Thoracic aorta (tissue), 2 donors: ENCODE results near the gene SDK1. TPM values are rescaled to one million over a fixed set of nuclear protein-coding genes. Genes with fewer than 3 reads are reported as not detected.
"Not testable (repeated sequence)": the region's sequence is repeated elsewhere in the genome, so short reads cannot be mapped to it uniquely, and the experiment has no call there.

Experiments
- ATAC-seq: fragments of 150-250 bp; one replicate; pipeline ENCODE4 v1.8.0; 2017; ENCODE audit warnings: low read depth; ENCODE audit not compliant: insufficient number of reproducible peaks, low FRiP score
- DNase-seq: peaks from one replicate; pipeline ENCODE4 v3.0.0-alpha.2; 2020; ENCODE audit warnings: low spot score
- H3K27ac ChIP-seq, 2 donors: fragments of 200-600 bp; sonication (generic); 1 replicate in 1 of 2; 2 replicates in 1 of 2; pipeline ENCODE4 v1.5.1; 2016; ENCODE audit warnings: mild to moderate bottlenecking in 2 of 2, moderate library complexity in 2 of 2
- H3K27me3 ChIP-seq: fragments of 200-600 bp; sonication (generic); replicated peaks from 2 replicates; pipeline ENCODE4 v1.6.0; 2016; ENCODE audit warnings: mild to moderate bottlenecking; ENCODE audit not compliant: insufficient read depth
- H3K36me3 ChIP-seq: fragments of 200-600 bp; sonication (generic); one replicate; pipeline ENCODE4 v1.5.1; 2016
- H3K4me1 ChIP-seq, 2 donors: fragments of 200-600 bp; sonication (generic); 1 replicate in 1 of 2; 2 replicates in 1 of 2; pipeline versions ENCODE4 v1.5.1 to v1.6.0; 2016; ENCODE audit warnings: low read depth in 2 of 2, mild to moderate bottlenecking in 1 of 2; ENCODE audit not compliant: control insufficient read depth in 1 of 2
- H3K4me3 ChIP-seq: fragments of 200-600 bp; sonication (generic); 2 replicates; pipeline ENCODE4 v1.5.1; 2016; ENCODE audit warnings: mild to moderate bottlenecking
- H3K9me3 ChIP-seq: fragments of 200-600 bp; sonication (generic); 2 replicates; pipeline ENCODE4 v1.5.1; 2016
- total RNA-seq, 2 donors: library from RNA; depleted of rRNA; stranded (reverse); fragments of >200 nt; gene quantifications; one replicate each; pipeline versions ENCODE4 v1.1.0 to v1.2.3, GENCODE V29; 2016
- TF ChIP-seq, protein P1 (sequence below): fragments of 200-600 bp; sonication (generic); IDR thresholded peaks from one replicate; pipeline ENCODE4 v1.5.1; 2019; ENCODE audit warnings: antibody characterized with exemption

The SDK1 gene
- total RNA-seq, 2 donors from 2014 or later, result 27.5 to 29.2 TPM

DNA sequence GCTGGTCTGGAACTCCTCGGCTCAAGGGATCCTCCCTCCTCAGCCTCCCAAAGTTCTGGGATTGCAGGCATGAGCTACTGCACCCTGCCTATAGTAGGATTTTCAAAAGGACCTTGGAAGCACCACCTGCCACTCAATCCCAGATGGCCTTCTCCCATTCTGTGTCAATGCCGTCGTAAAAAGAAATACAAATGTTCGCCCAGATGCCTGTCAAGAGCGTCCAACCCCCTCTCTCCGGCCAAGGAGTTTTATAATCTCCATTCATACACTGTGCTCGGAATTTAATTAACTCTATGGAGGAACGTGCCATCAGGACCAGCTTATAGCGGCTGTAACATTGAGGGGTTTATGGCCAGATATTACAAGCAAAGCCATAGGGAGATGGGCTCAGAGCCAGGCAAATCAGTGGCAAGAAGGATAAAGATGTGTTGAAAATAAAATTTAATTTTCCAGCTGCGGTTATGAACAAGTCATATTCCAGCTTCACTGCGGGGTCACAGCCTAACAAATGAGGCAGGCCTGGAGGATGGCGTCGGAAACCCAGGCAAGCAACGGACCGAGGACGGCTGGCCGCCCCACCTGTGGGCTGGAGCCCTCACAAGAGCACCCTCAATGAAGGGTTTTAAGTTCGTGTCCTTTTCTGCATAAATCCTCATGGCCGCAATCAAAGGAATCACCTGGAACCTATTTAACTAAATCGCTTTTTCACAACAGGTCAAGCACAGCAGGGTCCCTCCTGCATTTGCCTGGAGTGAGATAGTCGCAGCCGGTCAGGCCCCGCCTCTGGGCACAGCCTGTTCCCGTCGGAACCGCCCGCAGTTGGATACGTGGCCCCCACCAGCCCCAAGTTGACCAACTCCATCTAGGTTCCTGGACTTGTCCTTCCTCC, 1006.5 kb downstream of the SDK1 start:
- H3K27ac ChIP-seq, result no peak overlapping the region
- H3K4me1 ChIP-seq, result no peaks in the 10 kb centered on the region
- no peak for DNase-seq
- no peaks in the 10 kb centered on the region for H3K27me3 ChIP-seq
- no peaks in the 10 kb centered on the region for H3K9me3 ChIP-seq
- H3K36me3 ChIP-seq, result no peaks in the 10 kb centered on the region
- no peak for ATAC-seq
- TF ChIP-seq, protein P1, sequence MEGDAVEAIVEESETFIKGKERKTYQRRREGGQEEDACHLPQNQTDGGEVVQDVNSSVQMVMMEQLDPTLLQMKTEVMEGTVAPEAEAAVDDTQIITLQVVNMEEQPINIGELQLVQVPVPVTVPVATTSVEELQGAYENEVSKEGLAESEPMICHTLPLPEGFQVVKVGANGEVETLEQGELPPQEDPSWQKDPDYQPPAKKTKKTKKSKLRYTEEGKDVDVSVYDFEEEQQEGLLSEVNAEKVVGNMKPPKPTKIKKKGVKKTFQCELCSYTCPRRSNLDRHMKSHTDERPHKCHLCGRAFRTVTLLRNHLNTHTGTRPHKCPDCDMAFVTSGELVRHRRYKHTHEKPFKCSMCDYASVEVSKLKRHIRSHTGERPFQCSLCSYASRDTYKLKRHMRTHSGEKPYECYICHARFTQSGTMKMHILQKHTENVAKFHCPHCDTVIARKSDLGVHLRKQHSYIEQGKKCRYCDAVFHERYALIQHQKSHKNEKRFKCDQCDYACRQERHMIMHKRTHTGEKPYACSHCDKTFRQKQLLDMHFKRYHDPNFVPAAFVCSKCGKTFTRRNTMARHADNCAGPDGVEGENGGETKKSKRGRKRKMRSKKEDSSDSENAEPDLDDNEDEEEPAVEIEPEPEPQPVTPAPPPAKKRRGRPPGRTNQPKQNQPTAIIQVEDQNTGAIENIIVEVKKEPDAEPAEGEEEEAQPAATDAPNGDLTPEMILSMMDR, result no peak
- no peak overlapping the region for H3K4me3 ChIP-seq

DNA sequence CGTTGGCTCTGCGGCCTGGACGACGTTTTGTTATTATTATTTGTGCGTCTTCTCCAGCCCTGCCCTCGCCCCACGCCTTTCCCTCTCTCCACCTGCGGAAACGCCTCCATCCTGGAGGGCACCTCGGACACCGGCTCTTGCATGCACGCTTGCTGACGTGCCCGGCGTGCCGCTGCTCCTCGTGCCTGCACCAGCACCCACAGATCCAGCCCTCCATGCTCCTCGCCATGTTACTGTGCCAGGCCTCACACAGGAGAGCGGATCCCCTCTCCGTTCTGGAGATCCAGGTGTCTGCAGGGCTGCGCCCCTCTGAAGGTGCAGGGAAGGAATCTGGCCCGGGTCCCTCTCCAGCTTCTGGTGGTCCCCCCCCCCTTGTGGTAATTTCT, 1007.1 kb downstream of the SDK1 start:
- ATAC-seq, result no peak
- no peaks in the 10 kb centered on the region for H3K9me3 ChIP-seq
- DNase-seq, result no peak
- TF ChIP-seq, protein P1, result no peak
- no peaks in the 10 kb centered on the region for H3K36me3 ChIP-seq
- H3K27me3 ChIP-seq, result no peaks in the 10 kb centered on the region
- H3K4me1 ChIP-seq, result no peaks in the 10 kb centered on the region
- H3K27ac ChIP-seq, result no peak overlapping the region
- H3K4me3 ChIP-seq, result no peak overlapping the region

DNA sequence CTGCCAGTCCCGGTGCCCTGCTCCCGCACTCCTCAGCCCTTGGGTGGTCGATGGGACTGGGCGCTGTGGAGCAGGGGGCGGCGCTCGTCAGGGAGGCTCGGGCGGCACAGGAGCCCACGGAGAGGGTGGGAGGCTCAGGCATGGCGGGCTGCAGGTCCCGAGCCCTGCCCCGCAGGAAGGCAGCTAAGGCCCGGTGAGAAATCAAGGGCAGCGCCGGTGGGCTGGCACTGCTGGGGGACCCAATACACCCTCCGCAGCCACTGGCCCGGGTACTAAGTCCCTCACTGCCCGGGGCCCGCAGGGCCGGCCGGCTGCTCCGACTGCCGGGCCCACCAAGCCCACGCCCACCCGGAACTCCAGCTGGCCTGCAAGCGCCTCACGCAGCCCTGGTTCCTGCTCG, 1012.9 kb downstream of the SDK1 start:
- H3K4me1 ChIP-seq, H3K27ac ChIP-seq, ATAC-seq, DNase-seq, H3K9me3 ChIP-seq, H3K36me3 ChIP-seq, H3K27me3 ChIP-seq, H3K4me3 ChIP-seq: not testable (repeated sequence)

DNA sequence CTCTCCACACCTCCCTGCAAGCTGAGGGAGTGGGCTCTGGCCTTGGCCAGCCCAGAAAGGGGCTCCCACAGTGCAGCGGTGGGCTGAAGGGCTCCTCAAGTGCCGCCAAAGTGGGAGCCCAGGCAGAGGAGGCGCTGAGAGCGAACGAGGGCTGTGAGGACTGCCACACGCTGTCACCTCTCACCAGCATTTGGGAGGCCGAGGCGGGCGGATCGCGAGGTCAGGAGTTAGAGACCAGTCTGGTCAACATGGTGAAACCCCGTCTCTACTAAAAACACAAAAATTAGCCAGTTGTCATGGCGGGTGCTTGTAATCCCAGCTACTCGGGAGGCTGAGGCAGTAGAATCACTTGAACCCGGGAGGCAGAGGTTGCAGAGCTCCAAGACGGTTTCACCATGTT, 1013.3 kb downstream of the SDK1 start:
- H3K4me3 ChIP-seq, H3K9me3 ChIP-seq, H3K27ac ChIP-seq, DNase-seq, H3K27me3 ChIP-seq, ATAC-seq, H3K4me1 ChIP-seq, H3K36me3 ChIP-seq: not testable (repeated sequence)
